ENCODE data around the gene TSPAN18. TPM values are rescaled to one million over a fixed set of nuclear protein-coding genes. Genes with fewer than 3 reads are reported as not detected.

Gene TSPAN18
- total RNA-seq, 1 experiment from 2014 or later, result 0.77 TPM

GRCh38 chr11:44847316-44847715, 120.6 kb downstream of the TSPAN18 start:
- CTCF ChIA-PET, result no interaction called here
- H3K27me3 Mint-ChIP-seq (ENCODE audit: insufficient read depth, unreplicated experiment), result peaks cover 18% of the 10 kb centered on the region
- intact Hi-C loops (cut with micrococcal nuclease), result no loop called here
- no peaks in the 10 kb centered on the region for H3K4me1 Mint-ChIP-seq (ENCODE audit: insufficient read depth, unreplicated experiment)
- TF ChIP-seq CTCF (IDR thresholded peaks at IDR 0.05; ENCODE audit: unreplicated experiment), result no peak
- no peaks in the 10 kb centered on the region for H3K36me3 Mint-ChIP-seq (ENCODE audit: insufficient read depth, unreplicated experiment)
- BruUV-seq (replicated peaks), result no TSS peak
- DNase-seq (ENCODE audit: unreplicated experiment), result no peak
- POLR2A ChIA-PET, result no interaction called here
- no peak overlapping the region for H3K4me3 Mint-ChIP-seq (ENCODE audit: unreplicated experiment)
- H3K27ac Mint-ChIP-seq (ENCODE audit: low read depth, unreplicated experiment), result no peak overlapping the region
- H3K9me3 Mint-ChIP-seq (ENCODE audit: unreplicated experiment), result peaks cover 8% of the 10 kb centered on the region

- ChIA-PET POLR2A (no interaction called here), CTCF (interaction anchor here (0.6 to 1.0 kb wide), 2 partner anchors 79 to 108 kb away, joined by 3 read pairs; no protein-coding TSS in a partner anchor)
- Mint-ChIP-seq H3K9me3 (ENCODE audit: unreplicated experiment) (peaks cover 2% of the 10 kb centered on the region), H3K27ac (ENCODE audit: low read depth, unreplicated experiment) (no peak overlapping the region), H3K27me3 (ENCODE audit: insufficient read depth, unreplicated experiment) (peaks cover 17% of the 10 kb centered on the region), H3K4me3 (ENCODE audit: unreplicated experiment) (no peak overlapping the region), H3K4me1 (ENCODE audit: insufficient read depth, unreplicated experiment) (no peaks in the 10 kb centered on the region), H3K36me3 (ENCODE audit: insufficient read depth, unreplicated experiment) (no peaks in the 10 kb centered on the region)
- intact Hi-C loops (cut with micrococcal nuclease), result no loop called here
- BruUV-seq (replicated peaks), result no TSS peak
- no peak for DNase-seq (ENCODE audit: unreplicated experiment)
- no peak for TF ChIP-seq CTCF (IDR thresholded peaks at IDR 0.05; ENCODE audit: unreplicated experiment)
Observed at GRCh38 chr11:44848203-44848962, 121.6 kb downstream of the TSPAN18 start.

- POLR2A ChIA-PET, result no interaction called here
- peaks cover 17% of the 10 kb centered on the region for H3K27me3 Mint-ChIP-seq (ENCODE audit: insufficient read depth, unreplicated experiment)
Observed at GRCh38 chr11:44848963-44849350, 122.2 kb downstream of the TSPAN18 start.

GRCh38 chr11:44849424-44849823, 122.7 kb downstream of the TSPAN18 start:
- intact Hi-C loops (cut with micrococcal nuclease), result no loop called here
- Mint-ChIP-seq H3K27me3 (ENCODE audit: insufficient read depth, unreplicated experiment) (peaks cover 17% of the 10 kb centered on the region), H3K27ac (ENCODE audit: low read depth, unreplicated experiment) (no peak overlapping the region), H3K4me3 (ENCODE audit: unreplicated experiment) (no peak overlapping the region), H3K9me3 (ENCODE audit: unreplicated experiment) (no peaks in the 10 kb centered on the region), H3K4me1 (ENCODE audit: insufficient read depth, unreplicated experiment) (no peaks in the 10 kb centered on the region), H3K36me3 (ENCODE audit: insufficient read depth, unreplicated experiment) (no peaks in the 10 kb centered on the region)
- no TSS peak for BruUV-seq (replicated peaks)
- no peak for DNase-seq (ENCODE audit: unreplicated experiment)
- TF ChIP-seq CTCF (IDR thresholded peaks at IDR 0.05; ENCODE audit: unreplicated experiment), result no peak
- POLR2A ChIA-PET, result no interaction called here
- CTCF ChIA-PET, result interaction anchor here (0.6 kb wide), 1 partner anchor 109 kb away, joined by 3 read pairs; no protein-coding TSS in a partner anchor

More at GRCh38 chr11:44848963-44849350, 122.2 kb downstream of the TSPAN18 start:
- intact Hi-C loops (cut with micrococcal nuclease), result no loop called here
- DNase-seq (ENCODE audit: unreplicated experiment), result no peak
- CTCF ChIA-PET, result interaction anchor here (0.6 to 1.0 kb wide), 2 partner anchors 79 to 108 kb away, joined by 3 read pairs; no protein-coding TSS in a partner anchor
- Mint-ChIP-seq H3K4me1 (ENCODE audit: insufficient read depth, unreplicated experiment) (no peaks in the 10 kb centered on the region), H3K4me3 (ENCODE audit: unreplicated experiment) (no peak overlapping the region), H3K36me3 (ENCODE audit: insufficient read depth, unreplicated experiment) (no peaks in the 10 kb centered on the region), H3K27ac (ENCODE audit: low read depth, unreplicated experiment) (no peak overlapping the region), H3K9me3 (ENCODE audit: unreplicated experiment) (no peaks in the 10 kb centered on the region)
- no peak for TF ChIP-seq CTCF (IDR thresholded peaks at IDR 0.05; ENCODE audit: unreplicated experiment)
- BruUV-seq (replicated peaks), result no TSS peak

Data from MCF 10A (cell line).